PC-9 (cell line): ENCODE data around the gene TRIM3.

ENCODE experiments used
- CTCF ChIP-seq: fragments of 200-600 bp; sonication (generic); conservative IDR thresholded peaks from 2 replicates; pipeline ENCODE4 v1.6.1; 2017; ENCODE audit warnings: mixed run types, antibody characterized with exemption, mild to moderate bottlenecking, moderate library complexity
- EZH2 ChIP-seq: fragments of 200-600 bp; sonication (generic); IDR thresholded peaks from 2 replicates; pipeline ENCODE4 v1.8.0; 2017; ENCODE audit warnings: antibody characterized with exemption, low read depth

GRCh38 chr11:6456361-6457073 is 17.2 kb downstream of the TRIM3 start:
- TF ChIP-seq CTCF, result no peak
- TF ChIP-seq EZH2, result no peak
